Heart right ventricle (tissue), 16 donors: Measurements from ENCODE around the gene CADPS2. TPM values are rescaled to one million over a fixed set of nuclear protein-coding genes. Genes with fewer than 3 reads are reported as not detected.

ENCODE experiments used
- ATAC-seq, 8 donors: fragments of 200-7000 bp; cut with Tn5 transposase; one replicate each; pipeline ENCODE4 v1.9.1; 2020; ENCODE audit warnings: mild to moderate bottlenecking in 8 of 8, moderate library complexity in 8 of 8, moderate number of reproducible peaks in 1 of 8
- DNase-seq, 2 donors: peaks; one replicate each; pipeline ENCODE4 v3.0.0-alpha.2; 2020
- H3K27ac ChIP-seq, 10 donors: fragments of 200-600 bp; sonication (generic) in 2 of 10; one replicate each; pipeline versions ENCODE4 v1.5.0 to v1.8.0; 2020 to 2022; ENCODE audit warnings: mild to moderate bottlenecking in 3 of 10
- H3K27me3 ChIP-seq, 7 donors: fragments of 200-600 bp; one replicate each; pipeline ENCODE4 v1.8.0; 2021 to 2022; ENCODE audit warnings: mild to moderate bottlenecking in 2 of 7
- H3K36me3 ChIP-seq, 9 donors: fragments of 200-600 bp; sonication (generic) in 1 of 9; one replicate each; pipeline versions ENCODE4 v1.5.0 to v1.8.0; 2020 to 2022; ENCODE audit warnings: mild to moderate bottlenecking in 2 of 9
- H3K4me1 ChIP-seq, 9 donors: fragments of 200-600 bp; sonication (generic) in 1 of 9; one replicate each; pipeline versions ENCODE4 v1.5.0 to v1.8.0; 2020 to 2022; ENCODE audit warnings: mild to moderate bottlenecking in 4 of 9
- H3K4me3 ChIP-seq, 10 donors: fragments of 200-600 bp; sonication (generic) in 2 of 10; one replicate each; pipeline versions ENCODE4 v1.5.0 to v1.8.0; 2020 to 2022; ENCODE audit warnings: mild to moderate bottlenecking in 7 of 10, moderate library complexity in 2 of 10
- H3K9me3 ChIP-seq, 11 donors: fragments of 200-600 bp in 10 of 11; sonication (generic) in 2 of 11; one replicate each; pipeline versions ENCODE4 v1.5.0 to v1.8.0; 2013 to 2022; ENCODE audit warnings: mild to moderate bottlenecking in 2 of 11, control low read depth in 1 of 11, moderate library complexity in 1 of 11
- CTCF ChIP-seq, 9 donors: fragments of 200-600 bp; sonication (generic) in 2 of 9; IDR thresholded peaks; one replicate each; pipeline versions ENCODE4 v1.5.0 to v1.8.0; 2021 to 2022; ENCODE audit warnings: antibody characterized with exemption in 9 of 9, mild to moderate bottlenecking in 5 of 9, moderate library complexity in 1 of 9
- whole genome bisulfite sequencing, 2 donors: extraction: QIAGEN DNeasy Blood & Tissue Kit; methylation state at CpG; one replicate each; pipeline ENCODE4 v1.1.7; 2013; ENCODE audit warnings: inconsistent platforms in 1 of 2; 5-methylcytosine and 5-hydroxymethylcytosine counted together
- intact Hi-C, 10 donors: fragments of 100-400 bp; cut with DNase I; formaldehyde crosslinking; loops; one replicate each; pipeline versions ENCODE4 v1.11.1 to v1.14.2; 2022
- long read RNA-seq, 3 donors: library from polyadenylated mRNA; unstranded; transcript quantifications; one replicate each; pipeline ENCODE4 v2.0.0, GENCODE V29; 2020 to 2021
- polyA plus RNA-seq, 2 donors: library from polyadenylated mRNA; stranded (reverse); fragments of 200-250 nt; gene quantifications; one replicate each; pipeline ENCODE4 v1.2.3, GENCODE V29; 2013
- total RNA-seq, 10 donors: library from RNA; stranded (reverse); fragmentation: NEBNext Ultra II Directional in 3 of 10; extraction: Animal tissue kit (Norgen Biotek cat#: 25700) in 3 of 10; gene quantifications; one replicate each; pipeline versions ENCODE4 v1.2.1 to v1.2.4, GENCODE V29; 2021 to 2023
- donor health status: Arrhythmogenic right ventricular cardiomyopathy.
- donor health status: ischemic (EF 13 %, LVEDD 7.1; RV severe dilation, severe dysfunction).
- donor health status: healthy with polysubstance abuse.
- donor health status: DM: no; HTN: yes; CAD: no.
- donor health status: DM: no; HTN: no; CAD: no.
- donor health status: ischemic (EF 25% LVEDD 6.9; RV normal size, moderate dysfunction).
- donor health status: ischemic (EF 25% LVEDD 5.7; RV mildly dilated, moderate dysfunction).
- donor health status: healthy.
- donor health status: DM: yes; HTN: yes; CAD: no.
- donor health status: Ischemic cardiomyopathy.
- donor health status: ischemic (EF 35%, LVEDD 5.7; RV mildly dilated, moderate dysfunction).
- donor health status: nonischemic (EF 11% LVEDD 7.7; RV severe dilation, severe dysfunction).
- donor health status: DM: yes; HTN: yes; CAD: no.
- donor health status: PGD.
- donor health status: ischemic (EF 29% LVEDD 5.4; RV normal size, mild dysfunction).
- donor health status: nonischemic (EF 23%, LVEDD 6.1; RV moderate dilation, normal function).

The CADPS2 gene
- total RNA-seq (10 to 100 TPM in 3 of 10 donors, 1 to 10 TPM in 7; 3.6 to 25.7 (median 6.1) TPM), polyA plus RNA-seq (1 to 10 TPM; 6.7 to 7.2 TPM)
- long read RNA-seq, donor 1, partial matches to known transcripts = 6 of 51 reads
- long read RNA-seq, donor 1, other reads (novel, unspliced or antisense) = 45 of 51 reads
- long read RNA-seq, donor 2, partial matches to known transcripts = 4 of 23 reads
- long read RNA-seq, donor 2, other reads (novel, unspliced or antisense) = 19 of 23 reads
- long read RNA-seq, donor 3, partial matches to known transcripts = 8 of 13 reads
- long read RNA-seq, donor 3, other reads (novel, unspliced or antisense) = 5 of 13 reads

DNA sequence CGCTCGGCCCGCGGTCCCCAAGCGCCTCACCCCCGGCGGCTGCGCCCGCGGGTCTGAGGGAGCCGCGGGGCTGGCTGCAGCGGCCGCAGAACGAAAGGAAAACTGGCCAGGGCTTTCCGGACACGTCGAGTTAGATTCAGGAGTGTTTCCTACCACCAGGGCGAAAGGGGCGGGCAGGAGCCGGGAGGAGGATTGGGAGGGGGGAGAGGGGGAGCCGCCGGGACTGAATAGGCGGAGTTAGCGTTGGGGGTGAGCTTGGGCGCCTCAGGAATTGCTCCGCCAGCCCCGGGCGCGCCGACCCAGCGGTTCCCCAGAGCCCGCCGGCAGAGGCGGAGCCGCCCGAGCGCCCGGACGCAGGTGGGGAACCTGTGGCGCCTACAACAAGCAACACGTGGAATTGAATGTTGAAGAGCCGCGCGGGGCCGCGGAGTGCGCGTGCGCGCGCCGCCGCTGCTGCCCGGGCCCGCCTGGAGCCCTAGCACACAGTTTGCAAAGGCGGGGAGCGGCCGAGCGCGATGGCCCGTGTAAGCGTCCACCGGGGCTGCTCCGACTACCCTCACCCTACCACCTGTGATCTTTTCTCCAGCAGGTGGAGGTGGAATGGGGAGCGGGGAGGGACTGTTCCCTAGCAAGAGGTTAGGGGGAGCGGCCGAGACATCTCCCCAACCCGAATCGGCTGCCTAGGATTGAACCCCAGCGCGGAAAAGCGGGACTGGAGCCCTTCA is at the start of gene CADPS2:
Gene CADPS2 (minus strand): TSS at position 104 of the 725 bp plus-strand sequence. CDS start 123 bp downstream, outside the sequence.
- ATAC-seq (peak; percentile 91 to 95 (median 94)), DNase-seq (peak; percentile 84 to 90)
- peak within 1 kb of the TSS; percentile 86 to 95 (median 90) for H3K27ac ChIP-seq
- peaks cover 0 to 38% (median 5%) of the 10 kb centered on the region in 9 donors for H3K4me1 ChIP-seq
- WGBS, 2 donors = 0 to 1% methylated on average over 73 of the region's 73 CpGs
- H3K9me3 ChIP-seq = no peaks in the 10 kb centered on the region
- peaks cover 0 to 44% (median 0%) of the 10 kb centered on the region in 7 donors for H3K27me3 ChIP-seq
- TF ChIP-seq CTCF (IDR thresholded peaks at IDR 0.05) = peak in 6 of 9 donors; percentile 6 to 40 (median 28)
- H3K4me3 ChIP-seq = peak within 1 kb of the TSS; percentile 57 to 88 (median 80)
- intact Hi-C loops = loop anchor here in 4 of 10 donors (2.0 to 10.0 kb wide), 6 partner anchors 84 to 648 kb away; partner anchors contain the start of genes IQUB (in 1 of the 4) and RNF133 (in 1 of the 4)
- H3K36me3 ChIP-seq = no peaks in the 10 kb centered on the region

DNA sequence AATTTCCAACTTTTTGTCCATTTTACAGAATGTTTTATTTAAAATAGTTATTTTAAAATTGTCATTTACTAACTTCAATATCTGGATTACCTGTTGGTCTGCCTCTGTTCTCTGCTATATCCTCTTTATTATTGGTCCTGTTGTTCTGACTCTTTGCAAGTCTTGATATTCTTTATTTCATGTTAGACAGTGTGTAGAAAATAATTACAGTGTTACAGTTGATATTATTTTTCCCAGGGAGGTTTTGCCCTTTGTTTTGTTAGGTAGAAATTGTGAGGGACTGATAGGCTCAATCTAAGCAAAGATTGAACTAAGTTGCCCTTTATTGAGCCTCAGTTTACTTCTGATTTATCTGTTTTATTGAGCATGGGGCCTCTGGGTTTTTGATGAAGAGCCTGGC is 49.4 kb upstream of the CADPS2 start:
- Histone ChIP-seq H3K4me3 (no peak overlapping the region), H3K9me3 (no peaks in the 10 kb centered on the region), H3K36me3 (no peaks in the 10 kb centered on the region), H3K27me3 (no peaks in the 10 kb centered on the region), H3K27ac (no peak overlapping the region), H3K4me1 (no peaks in the 10 kb centered on the region)
- DNase-seq (no peak), ATAC-seq (no peak)
- intact Hi-C loops = loop anchor here in 1 of 10 donors (2.0 kb wide), 1 partner anchor 21 kb away; no protein-coding TSS in a partner anchor
- no peak for TF ChIP-seq CTCF (IDR thresholded peaks at IDR 0.05)

DNA sequence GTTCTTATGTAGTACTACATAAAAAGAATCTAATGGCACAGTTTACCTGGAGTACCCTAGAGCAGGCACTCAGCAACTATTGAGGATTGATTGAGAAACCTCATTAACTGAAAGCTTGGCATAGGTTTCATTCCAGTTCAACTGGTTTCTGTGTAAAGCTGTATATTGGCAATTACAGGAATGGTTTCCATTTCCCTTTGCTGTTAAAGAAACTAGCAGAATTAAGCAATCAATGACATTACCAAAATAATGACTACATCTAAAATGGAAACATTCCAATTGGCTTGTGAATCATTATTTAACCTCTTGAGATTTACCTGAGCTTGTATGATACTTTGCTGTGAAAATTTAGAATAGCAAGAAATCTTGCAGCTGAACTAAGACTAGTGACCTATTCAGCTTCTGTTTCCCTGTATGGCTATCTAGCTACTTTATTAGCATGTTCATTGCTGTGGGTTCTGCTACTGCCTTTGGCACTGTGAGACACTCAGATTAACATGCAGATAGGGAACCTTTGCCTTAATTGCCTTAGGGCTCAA is 33.5 kb upstream of the CADPS2 start:
- no peak overlapping the region for H3K4me3 ChIP-seq
- no peak overlapping the region for H3K27ac ChIP-seq
- H3K4me1 ChIP-seq = no peaks in the 10 kb centered on the region
- intact Hi-C loops = no loop called here
- no peaks in the 10 kb centered on the region for H3K36me3 ChIP-seq
- DNase-seq = no peak
- ATAC-seq = no peak
- no peaks in the 10 kb centered on the region for H3K9me3 ChIP-seq
- H3K27me3 ChIP-seq = no peaks in the 10 kb centered on the region
- no peak for TF ChIP-seq CTCF (IDR thresholded peaks at IDR 0.05)

- Histone ChIP-seq H3K4me3 (no peak overlapping the region), H3K27ac (no peak overlapping the region), H3K36me3 (no peaks in the 10 kb centered on the region), H3K9me3 (no peaks in the 10 kb centered on the region), H3K27me3 (no peaks in the 10 kb centered on the region), H3K4me1 (no peaks in the 10 kb centered on the region)
- TF ChIP-seq CTCF (IDR thresholded peaks at IDR 0.05) = no peak
- DNase-seq (no peak), ATAC-seq (no peak)
- WGBS, 2 donors = 77 to 84% methylated on average over 9 of the region's 9 CpGs
- intact Hi-C loops = no loop called here
These were observed 28.6 kb upstream of the CADPS2 start for GRCh38 chr7:122914812-122915211.
